Astrocyte (in vitro differentiated cells and primary cell): ENCODE results near the gene TAP1. TPM values are rescaled to one million over a fixed set of nuclear protein-coding genes. Genes with fewer than 3 reads are reported as not detected.

Experiments
- DNase-seq: peaks from one replicate; pipeline ENCODE4 v3.0.0-alpha.2; 2010; ENCODE audit warnings: low read depth
- FAIRE-seq: peaks from 2 replicates; lab custom pipeline; 2011; peaks lifted over from hg19 to GRCh38; lab: Jason Lieb, UNC
- H2AFZ ChIP-seq: 2 replicates; pipeline ENCODE4 v1.6.0; 2012; ENCODE audit warnings: low read depth, low read length, inconsistent platforms
- H3K27ac ChIP-seq: 2 replicates; pipeline ENCODE4 v1.5.1; 2011; ENCODE audit warnings: low read depth, low read length, inconsistent platforms
- H3K27me3 ChIP-seq: 2 replicates; pipeline ENCODE4 v1.6.0; 2011; ENCODE audit warnings: low read length, inconsistent platforms; ENCODE audit not compliant: insufficient read depth
- H3K36me3 ChIP-seq: 2 replicates; pipeline ENCODE4 v1.5.1; 2011; ENCODE audit warnings: low read length, inconsistent platforms; ENCODE audit not compliant: insufficient read depth
- H3K4me1 ChIP-seq: 2 replicates; pipeline ENCODE4 v1.5.1; 2011; ENCODE audit warnings: low read length, inconsistent platforms; ENCODE audit not compliant: insufficient read depth
- H3K4me2 ChIP-seq: 2 replicates; pipeline ENCODE4 v1.6.0; 2012; ENCODE audit warnings: low read length, inconsistent platforms
- H3K4me3 ChIP-seq: 2 replicates; pipeline ENCODE4 v1.5.1; 2011; ENCODE audit warnings: low read depth, mild to moderate bottlenecking, low read length, inconsistent platforms; ENCODE audit not compliant: insufficient read depth
- H3K79me2 ChIP-seq: 2 replicates; pipeline ENCODE4 v1.6.0; 2012; ENCODE audit warnings: mild to moderate bottlenecking, low read length, inconsistent platforms; ENCODE audit not compliant: insufficient read depth
- H3K9ac ChIP-seq: 2 replicates; pipeline ENCODE4 v1.6.0; 2012; ENCODE audit warnings: mild to moderate bottlenecking, low read length, inconsistent platforms
- H3K9me3 ChIP-seq: 2 replicates; pipeline ENCODE4 v1.5.1; 2012; ENCODE audit warnings: low read depth, mild to moderate bottlenecking, low read length, inconsistent platforms; ENCODE audit not compliant: insufficient read depth
- H4K20me1 ChIP-seq: 2 replicates; pipeline ENCODE4 v1.6.0; 2012; ENCODE audit warnings: low read length, inconsistent platforms; ENCODE audit not compliant: insufficient read depth
- H3K27ac Mint-ChIP-seq: one replicate; pipeline ENCODE4 v1.8.0; 2021; ENCODE audit warnings: mild to moderate bottlenecking, mixed read lengths; ENCODE audit not compliant: unreplicated experiment
- H3K27me3 Mint-ChIP-seq: one replicate; pipeline ENCODE4 v1.8.0; 2021; ENCODE audit warnings: low read depth, mixed read lengths; ENCODE audit not compliant: unreplicated experiment
- H3K36me3 Mint-ChIP-seq: one replicate; pipeline ENCODE4 v1.8.0; 2021; ENCODE audit warnings: low read depth, mixed read lengths; ENCODE audit not compliant: unreplicated experiment
- H3K4me1 Mint-ChIP-seq: one replicate; pipeline ENCODE4 v1.8.0; 2021; ENCODE audit warnings: low read depth, mixed read lengths; ENCODE audit not compliant: unreplicated experiment
- H3K4me3 Mint-ChIP-seq: one replicate; pipeline ENCODE4 v1.8.0; 2021; ENCODE audit warnings: mild to moderate bottlenecking, moderate library complexity, mixed read lengths; ENCODE audit not compliant: unreplicated experiment
- H3K9me3 Mint-ChIP-seq: one replicate; pipeline ENCODE4 v1.8.0; 2021; ENCODE audit warnings: mild to moderate bottlenecking, mixed read lengths; ENCODE audit not compliant: unreplicated experiment
- CTCF ChIP-seq: IDR thresholded peaks from 2 replicates; pipeline ENCODE4 v1.5.1; 2011; ENCODE audit warnings: low read depth, mild to moderate bottlenecking, inconsistent platforms, low read length, moderate library complexity; ENCODE audit not compliant: insufficient read depth
- EZH2 ChIP-seq: IDR thresholded peaks from 2 replicates; pipeline ENCODE4 v1.6.1; 2012; ENCODE audit warnings: mild to moderate bottlenecking, low read length, inconsistent platforms; ENCODE audit not compliant: insufficient read depth
- total RNA-seq: library from RNA; stranded (reverse); gene quantifications from 2 replicates; pipeline ENCODE4 v1.2.1, GENCODE V29; 2021

TAP1 gene
- total RNA-seq, 1 donor from 2014 or later = 135 TPM

DNA sequence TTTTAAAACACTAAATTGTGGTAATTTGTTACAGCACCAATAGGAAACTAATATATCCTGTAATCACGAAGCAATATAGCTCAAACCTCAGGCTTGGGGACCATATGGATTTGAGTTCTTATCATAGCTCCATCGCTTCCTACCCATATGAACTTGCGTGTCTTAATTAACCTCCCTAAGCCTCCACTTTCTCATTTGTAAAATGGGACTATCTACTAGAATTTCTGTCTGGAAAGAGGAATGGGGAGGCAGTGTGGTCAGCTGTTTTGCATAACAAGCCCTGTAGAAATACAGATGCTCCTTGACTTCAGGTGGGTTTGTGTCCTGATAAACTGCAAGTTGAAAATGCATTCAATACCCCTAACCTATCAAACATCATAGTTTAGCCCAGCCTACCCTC lies 53.8 kb downstream of the TAP1 start:
- FAIRE-seq (no peak), DNase-seq (no peak)
- H3K36me3 Mint-ChIP-seq = no peaks in the 10 kb centered on the region
- no peak overlapping the region for H2AFZ ChIP-seq
- no peaks in the 10 kb centered on the region for H3K36me3 ChIP-seq
- H3K79me2 ChIP-seq = no peaks in the 10 kb centered on the region
- TF ChIP-seq EZH2 (no peak), CTCF (no peak)
- peaks cover 26% of the 10 kb centered on the region for H3K27me3 Mint-ChIP-seq
- H3K9me3 ChIP-seq = no peaks in the 10 kb centered on the region
- H3K4me3 ChIP-seq = no peak overlapping the region
- peaks cover 29% of the 10 kb centered on the region for H3K27me3 ChIP-seq
- no peaks in the 10 kb centered on the region for H3K4me1 ChIP-seq
- H3K27ac Mint-ChIP-seq = no peak overlapping the region
- H3K9me3 Mint-ChIP-seq = peaks cover 10% of the 10 kb centered on the region
- H4K20me1 ChIP-seq = no peaks in the 10 kb centered on the region
- H3K4me3 Mint-ChIP-seq = no peak overlapping the region
- H3K4me2 ChIP-seq = no peak overlapping the region
- no peak overlapping the region for H3K27ac ChIP-seq
- H3K9ac ChIP-seq = no peak overlapping the region
- peaks cover 11% of the 10 kb centered on the region for H3K4me1 Mint-ChIP-seq

- TF ChIP-seq EZH2 = no peak
- H3K4me3 ChIP-seq = no peak overlapping the region
- no peak overlapping the region for H3K27ac ChIP-seq
- H3K4me2 ChIP-seq = no peak overlapping the region
- DNase-seq = no peak
- peaks cover 11% of the 10 kb centered on the region for H3K4me1 Mint-ChIP-seq
- no peak for FAIRE-seq
- H2AFZ ChIP-seq = no peak overlapping the region
- H3K36me3 Mint-ChIP-seq = peaks cover 2% of the 10 kb centered on the region
- peaks cover 26% of the 10 kb centered on the region for H3K27me3 Mint-ChIP-seq
- H3K9me3 Mint-ChIP-seq = peaks cover 7% of the 10 kb centered on the region
- no peaks in the 10 kb centered on the region for H3K79me2 ChIP-seq
- peaks cover 35% of the 10 kb centered on the region for H3K27me3 ChIP-seq
- no peaks in the 10 kb centered on the region for H4K20me1 ChIP-seq
- no peak overlapping the region for H3K9ac ChIP-seq
- no peaks in the 10 kb centered on the region for H3K36me3 ChIP-seq
- no peak overlapping the region for H3K4me3 Mint-ChIP-seq
- H3K9me3 ChIP-seq = no peaks in the 10 kb centered on the region
- H3K4me1 ChIP-seq = no peaks in the 10 kb centered on the region
- no peak overlapping the region for H3K27ac Mint-ChIP-seq
These were observed 54.3 kb downstream of the TAP1 start for GRCh38 chr6:32799168-32799567.

DNA sequence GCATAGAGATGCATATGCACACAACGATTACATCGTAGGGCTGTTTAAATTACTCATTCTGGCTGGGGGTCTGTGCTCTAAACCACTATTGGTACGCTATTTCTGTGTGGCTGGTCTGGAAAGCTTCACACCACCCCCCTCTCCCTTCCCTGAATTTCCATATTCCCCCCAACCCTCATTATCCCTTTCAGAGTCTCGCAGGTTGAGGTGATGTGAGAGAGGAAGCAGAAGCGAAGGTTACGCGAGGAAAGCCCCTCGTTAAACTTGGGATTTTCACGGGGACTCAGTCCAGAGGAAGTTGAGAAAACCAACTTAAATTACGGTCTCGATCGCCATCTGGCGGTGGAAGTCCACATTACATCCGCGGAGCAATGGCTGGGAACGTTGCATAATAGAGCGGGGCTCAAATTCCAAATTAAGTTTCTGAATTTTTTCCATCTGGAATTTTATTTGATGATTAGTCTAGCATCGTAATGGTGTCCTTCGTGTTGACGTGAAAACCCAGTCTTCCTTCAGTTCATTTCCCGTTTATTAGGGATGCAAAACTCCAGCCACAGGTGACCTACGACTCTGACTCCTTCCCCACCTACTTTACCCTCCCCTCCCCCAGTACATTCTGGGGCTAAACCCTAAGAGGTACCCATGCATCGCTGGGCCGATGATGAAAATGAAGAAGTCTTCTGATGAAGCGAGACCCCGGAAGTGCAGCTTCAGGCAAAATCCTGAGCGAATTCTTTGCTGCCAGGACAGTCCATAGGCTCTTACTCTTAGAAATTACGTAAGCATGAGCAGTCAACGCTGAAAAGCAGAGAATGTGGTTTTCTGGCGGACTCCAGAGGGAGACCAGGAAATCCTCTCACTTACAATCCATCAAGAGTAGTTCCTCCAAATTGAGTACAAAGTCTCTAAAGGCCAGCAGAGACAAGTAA lies 56.4 kb downstream of the TAP1 start:
- peak overlapping the region; percentile 27 for H3K4me3 ChIP-seq
- TF ChIP-seq EZH2 (no peak), CTCF (peak; percentile 92)
- no peaks in the 10 kb centered on the region for H3K4me1 ChIP-seq
- peak overlapping the region; percentile 24 for H3K9ac ChIP-seq
- Mint-ChIP-seq H3K9me3 (peaks cover 7% of the 10 kb centered on the region), H3K4me3 (peak overlapping the region; percentile 74), H3K4me1 (peaks cover 11% of the 10 kb centered on the region), H3K36me3 (peaks cover 2% of the 10 kb centered on the region), H3K27ac (peak overlapping the region; percentile 81), H3K27me3 (peaks cover 27% of the 10 kb centered on the region)
- H4K20me1 ChIP-seq = no peaks in the 10 kb centered on the region
- no peaks in the 10 kb centered on the region for H3K9me3 ChIP-seq
- H3K4me2 ChIP-seq = peak overlapping the region; percentile 81
- no peaks in the 10 kb centered on the region for H3K79me2 ChIP-seq
- FAIRE-seq (peak; percentile 89), DNase-seq (peak; percentile 19)
- peak overlapping the region; percentile 68 for H2AFZ ChIP-seq
- H3K36me3 ChIP-seq = no peaks in the 10 kb centered on the region
- peaks cover 41% of the 10 kb centered on the region for H3K27me3 ChIP-seq
- H3K27ac ChIP-seq = no peak overlapping the region

Other genes starting within 250 kb of the TAP1 start
- gene HLA-DQA1, start 216.3 kb downstream of the TAP1 start, total RNA-seq = not detected in 2 replicates
- 3.7 and 4.1 TPM in 2 replicates for gene HLA-DQB1, start 187.0 kb downstream of the TAP1 start, total RNA-seq
- not detected in 2 replicates for gene HLA-DQA2, start 112.3 kb downstream of the TAP1 start, total RNA-seq
- gene HLA-DQB2, start 90.2 kb downstream of the TAP1 start, total RNA-seq = not detected in 2 replicates
- gene HLA-DOB, start 36.7 kb downstream of the TAP1 start, total RNA-seq = 0.20 and 0.79 TPM in 2 replicates
- 118 and 121 TPM in 2 replicates for gene TAP2, start 15.0 kb downstream of the TAP1 start, total RNA-seq
- gene PSMB8, start 9.7 kb downstream of the TAP1 start, total RNA-seq = 45.5 and 57.5 TPM in 2 replicates
- gene PSMB9, start 488 bp upstream of the TAP1 start, total RNA-seq = 34.1 and 42.8 TPM in 2 replicates
- 0.11 and 0.24 TPM in 2 replicates for gene HLA-DMB, start 87.3 kb upstream of the TAP1 start, total RNA-seq
- gene HLA-DMA, start 99.4 kb upstream of the TAP1 start, total RNA-seq = 5.2 and 8.1 TPM in 2 replicates
- gene BRD2, start 114.9 kb upstream of the TAP1 start, total RNA-seq = 213 and 234 TPM in 2 replicates
- gene HLA-DOA, start 155.9 kb upstream of the TAP1 start, total RNA-seq = 0.48 and 0.89 TPM in 2 replicates
- gene HLA-DPA1, start 219.9 kb upstream of the TAP1 start, total RNA-seq = 0.50 and 1.7 TPM in 2 replicates
- gene HLA-DPB1, start 222.3 kb upstream of the TAP1 start, total RNA-seq = 2.7 and 3.4 TPM in 2 replicates